GM21390 (cell line): ENCODE measurements around the gene CASP9.
"Not testable (repeated sequence)": the region's sequence is repeated elsewhere in the genome, so short reads cannot be mapped to it uniquely, and the experiment has no call there.

Experiments used
- ATAC-seq: cut with Tn5 transposase; IDR thresholded peaks from one replicate; pipeline ENCODE4 v1.9.1; 2021; ENCODE audit not compliant: unreplicated experiment

Gene CASP9

DNA sequence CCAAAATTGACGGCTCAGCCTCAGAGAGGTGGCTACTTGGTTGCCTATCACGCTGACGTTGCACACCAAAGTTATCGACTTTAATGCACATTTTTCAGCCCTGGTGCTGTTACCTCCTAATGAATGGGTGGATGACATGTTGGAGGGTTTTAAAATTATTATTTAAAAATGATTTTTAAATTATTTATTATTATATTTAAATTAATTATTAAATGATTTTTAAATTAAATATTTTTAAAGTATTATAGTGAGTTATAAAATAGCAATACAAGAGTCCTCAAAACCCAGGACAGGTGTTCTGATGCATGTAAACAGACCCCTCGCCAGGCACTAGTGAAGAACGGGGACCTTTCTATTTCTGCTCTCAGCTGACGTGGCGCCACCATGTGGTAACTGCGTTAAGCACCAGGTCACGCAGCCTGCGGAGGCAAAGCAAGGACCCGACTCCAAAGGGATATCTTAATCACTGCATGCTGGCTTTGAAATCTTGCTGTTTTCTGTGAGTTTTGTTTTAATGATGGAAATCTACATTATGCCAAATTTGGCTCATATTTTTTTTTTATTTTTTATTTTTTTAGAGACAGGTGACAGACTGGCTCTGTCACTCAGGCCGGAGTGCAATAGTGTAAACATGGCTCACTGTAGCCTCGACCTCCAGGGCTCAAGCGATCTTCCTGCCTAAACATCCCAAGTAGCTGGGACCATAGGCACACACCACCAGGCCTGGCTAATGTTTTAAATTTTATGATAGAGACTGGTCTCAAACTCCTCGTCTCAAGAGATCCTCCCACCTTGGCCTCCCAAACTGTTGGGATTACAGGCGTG lies 22.6 kb downstream of the CASP9 start:
- ATAC-seq: no peak

GRCh38 chr1:15500184-15501178 lies 23.5 kb downstream of the CASP9 start:
- ATAC-seq: no peak

DNA sequence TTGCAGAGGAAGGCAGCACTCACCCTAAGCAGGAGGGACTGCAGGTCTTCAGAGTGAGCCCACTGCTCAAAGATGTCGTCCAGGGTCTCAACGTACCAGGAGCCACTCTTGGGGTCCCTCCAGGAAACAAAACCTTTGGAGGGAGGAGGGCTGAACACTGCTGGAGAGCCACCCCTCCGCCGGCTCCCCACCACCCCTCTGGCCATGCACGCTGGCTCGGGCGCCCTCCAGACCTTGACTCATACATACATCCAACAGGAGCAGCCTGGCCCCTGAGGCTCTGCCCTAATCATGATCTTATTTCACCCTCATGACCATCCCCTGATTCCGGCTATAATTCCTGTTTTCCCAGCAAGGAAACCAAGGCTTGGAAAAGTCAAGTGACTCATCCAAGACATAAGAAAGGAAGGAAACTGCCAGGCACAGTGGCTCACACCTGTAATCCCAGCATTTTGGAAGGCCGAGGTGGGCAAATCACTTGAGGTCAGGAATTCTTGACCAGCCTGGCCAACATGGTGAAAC lies 30.1 kb downstream of the CASP9 start:
- ATAC-seq: no peak

GRCh38 chr1:15492596-15492995 lies 31.4 kb downstream of the CASP9 start:
- ATAC-seq: no peak

- ATAC-seq: not testable (repeated sequence)
Observed at GRCh38 chr1:15491010-15491409, 33.0 kb downstream of the CASP9 start.

DNA sequence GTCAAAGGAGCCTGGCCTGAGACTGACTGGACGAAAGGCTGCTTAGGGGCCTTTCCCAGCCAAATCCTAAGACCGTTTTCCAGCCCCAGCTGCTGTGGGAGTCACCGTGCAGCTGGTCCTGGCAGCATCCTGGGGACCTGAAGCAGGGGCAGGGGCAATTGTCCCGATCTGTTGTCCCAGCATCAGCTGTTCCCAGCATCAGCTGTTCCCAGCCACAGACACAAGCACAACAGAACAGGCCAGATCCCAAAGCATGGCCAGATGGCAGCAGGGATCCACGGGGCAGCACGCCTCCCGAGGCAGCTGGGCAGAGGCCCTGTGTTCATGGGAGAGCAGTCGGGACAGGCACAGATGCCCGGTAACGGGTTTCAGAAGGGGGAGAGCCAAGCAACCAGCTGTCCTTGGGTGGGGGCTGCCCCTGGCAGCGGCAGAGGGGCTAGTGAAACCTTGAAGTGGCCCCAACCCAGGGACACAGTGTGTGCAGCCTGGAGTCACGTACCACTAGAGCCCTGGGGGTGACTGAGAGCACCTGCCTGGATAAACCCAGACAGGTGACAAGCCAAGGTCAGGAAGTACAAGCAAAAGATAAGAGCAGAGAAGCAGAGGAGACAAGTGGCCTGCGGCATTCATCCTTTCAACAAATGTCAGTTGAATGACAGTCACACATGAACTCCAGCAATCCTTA lies 34.8 kb downstream of the CASP9 start:
- ATAC-seq: no peak

GRCh38 chr1:15488371-15488770 lies 35.6 kb downstream of the CASP9 start:
- ATAC-seq: no peak

GRCh38 chr1:15486844-15487610 lies 37.0 kb downstream of the CASP9 start:
- ATAC-seq: not testable (repeated sequence)

DNA sequence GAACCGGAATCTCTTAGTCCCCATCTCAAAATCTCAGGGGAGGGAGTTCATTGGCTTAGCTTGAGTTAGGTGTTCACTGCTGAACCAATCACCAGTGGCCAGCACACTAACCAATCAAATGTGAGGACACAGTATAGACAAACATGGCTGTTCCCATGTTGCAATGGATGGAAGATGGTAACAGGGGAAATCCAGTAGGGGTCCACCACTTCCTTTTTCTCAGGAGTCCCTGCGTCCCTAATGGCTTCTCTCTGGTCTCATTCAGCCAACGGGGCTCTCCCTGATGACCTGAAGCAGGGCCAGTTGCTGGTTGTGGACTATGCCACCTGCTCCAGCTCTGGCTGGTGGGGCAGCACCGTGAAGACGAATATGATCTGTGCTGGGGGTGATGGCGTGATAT lies 38.4 kb downstream of the CASP9 start:
- no peak for ATAC-seq

DNA sequence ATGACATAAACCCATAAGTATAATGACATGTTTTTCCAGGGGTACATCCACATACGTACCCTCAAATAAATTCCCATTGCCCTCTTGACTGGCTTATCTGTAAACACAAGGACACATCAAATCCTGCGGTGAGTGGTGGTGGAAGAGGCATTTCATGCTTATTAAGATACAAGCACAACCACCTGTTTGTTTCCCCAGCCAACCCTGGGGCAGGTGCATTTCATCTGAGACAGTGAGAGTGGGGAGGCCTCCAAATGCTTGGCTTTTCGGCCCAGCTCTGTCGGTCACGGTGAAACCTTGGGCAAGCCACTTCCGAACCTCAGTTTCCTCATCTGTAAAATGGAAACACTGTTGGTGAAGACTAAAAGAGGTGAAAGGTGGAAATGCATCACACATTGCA lies 39.6 kb downstream of the CASP9 start:
- not testable (repeated sequence) for ATAC-seq

- no peak for ATAC-seq
Observed at GRCh38 chr1:15483971-15484370, 40.0 kb downstream of the CASP9 start.

DNA sequence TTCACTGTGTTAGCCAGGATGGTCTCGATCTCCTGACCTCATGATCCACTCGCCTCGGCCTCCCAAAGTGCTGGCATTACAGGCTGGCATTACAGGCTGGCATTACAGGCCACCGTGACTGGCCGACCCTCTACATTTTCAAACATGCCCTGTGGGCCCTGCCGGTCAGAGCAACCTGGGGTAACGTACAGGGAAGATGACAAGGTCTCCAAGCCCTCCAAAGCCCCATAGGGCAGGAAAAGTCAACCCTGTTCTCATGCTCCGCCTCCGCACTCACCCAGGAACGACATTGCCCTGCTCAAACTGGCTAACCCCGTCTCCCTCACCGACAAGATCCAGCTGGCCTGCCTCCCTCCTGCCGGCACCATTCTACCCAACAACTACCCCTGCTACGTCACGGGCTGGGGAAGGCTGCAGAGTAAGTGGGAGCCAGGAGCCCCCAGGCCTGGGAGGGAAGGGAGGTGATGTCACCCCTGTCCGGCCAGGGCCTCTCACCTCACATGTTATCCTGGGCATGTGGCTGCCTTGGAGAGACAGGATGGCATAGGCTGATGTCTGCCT lies 41.0 kb downstream of the CASP9 start:
- ATAC-seq: not testable (repeated sequence)

DNA sequence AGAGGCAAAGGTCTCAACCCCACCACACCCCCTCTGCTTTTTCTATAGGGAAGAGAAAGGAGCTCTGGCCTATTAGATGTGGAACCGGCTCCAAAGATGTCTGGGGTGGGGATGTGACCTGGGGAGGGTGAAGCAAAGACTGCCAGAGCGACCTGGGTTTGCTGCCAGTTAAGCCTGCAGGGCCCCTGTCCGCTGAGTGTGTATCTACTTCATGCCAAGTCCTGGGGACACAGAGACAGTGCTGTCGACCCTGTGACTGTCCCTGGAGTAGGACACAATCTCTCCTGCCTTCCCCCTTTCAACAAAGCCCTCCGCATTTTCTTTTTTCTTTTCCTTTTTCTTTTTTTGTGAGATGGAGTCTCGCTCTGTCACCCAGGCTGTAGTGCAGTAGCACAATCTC lies 41.6 kb downstream of the CASP9 start:
- not testable (repeated sequence) for ATAC-seq

DNA sequence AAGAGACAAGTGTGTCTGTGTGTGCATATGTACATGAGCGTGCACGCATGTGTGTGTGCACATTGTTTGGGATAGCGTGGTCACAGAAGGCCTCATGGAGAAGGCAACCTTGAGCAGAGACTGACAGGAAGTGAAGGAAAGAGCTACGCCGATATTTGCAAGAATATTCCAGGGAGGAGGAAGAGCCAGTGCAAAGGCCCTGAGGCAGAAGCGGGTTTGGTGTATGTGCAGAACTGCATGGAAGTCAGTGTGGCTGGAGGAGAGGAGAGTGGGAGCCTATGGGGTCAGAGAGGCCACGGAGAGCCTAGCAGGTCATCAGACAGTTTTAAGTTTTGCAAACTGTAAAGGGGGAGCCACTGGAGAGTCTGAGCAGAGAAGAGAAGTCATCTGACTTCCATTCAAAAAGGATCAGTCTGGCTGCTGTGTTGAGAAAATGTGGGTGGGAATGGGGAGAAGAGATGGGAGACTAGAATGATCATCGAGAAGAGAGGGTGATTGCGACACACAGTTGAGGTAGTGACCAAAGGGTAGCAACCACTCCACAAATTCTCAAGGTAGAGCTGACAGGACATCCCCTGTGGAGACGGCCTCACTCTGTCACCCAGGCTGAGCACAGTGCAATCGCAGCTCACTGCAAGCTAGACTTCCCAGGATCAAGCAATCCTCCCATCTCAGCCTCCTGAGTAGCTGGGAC lies 44.2 kb downstream of the CASP9 start:
- no peak for ATAC-seq

DNA sequence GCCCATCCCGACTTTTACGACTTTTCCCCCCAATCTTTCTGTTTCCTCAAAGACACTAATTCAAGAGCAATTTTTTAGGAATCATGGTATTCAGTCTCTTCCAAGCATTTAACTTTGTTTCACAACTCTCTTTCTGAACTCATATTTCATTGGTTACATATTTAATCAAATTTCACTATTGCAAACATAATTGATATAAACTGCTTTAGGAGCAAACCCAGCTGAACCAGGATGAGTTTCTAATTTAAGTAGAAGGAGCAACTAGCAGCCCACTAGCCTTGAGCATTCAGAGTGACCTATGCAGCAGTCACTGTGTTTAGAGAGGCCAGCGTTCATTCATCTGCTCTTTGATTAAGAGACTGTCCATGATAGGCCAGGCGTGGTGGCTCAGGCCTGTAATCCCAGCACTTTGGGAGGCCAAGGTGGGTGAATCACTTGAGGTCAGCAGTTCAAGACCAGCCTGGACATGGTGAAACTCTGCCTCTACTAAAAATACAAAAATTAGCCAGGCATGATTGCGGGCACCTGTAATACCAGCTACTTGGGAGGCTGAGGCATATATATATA lies 46.3 kb downstream of the CASP9 start:
- no peak for ATAC-seq

- ATAC-seq: no peak
Observed at GRCh38 chr1:15476927-15477326, 47.1 kb downstream of the CASP9 start.

- no peak for ATAC-seq
Observed at GRCh38 chr1:15475752-15476314, 48.2 kb downstream of the CASP9 start, which contains the start of gene CELA2B. CELA2B (plus strand) TSS chr1:15476104; CDS start chr1:15476126, 22 bp downstream.

DNA sequence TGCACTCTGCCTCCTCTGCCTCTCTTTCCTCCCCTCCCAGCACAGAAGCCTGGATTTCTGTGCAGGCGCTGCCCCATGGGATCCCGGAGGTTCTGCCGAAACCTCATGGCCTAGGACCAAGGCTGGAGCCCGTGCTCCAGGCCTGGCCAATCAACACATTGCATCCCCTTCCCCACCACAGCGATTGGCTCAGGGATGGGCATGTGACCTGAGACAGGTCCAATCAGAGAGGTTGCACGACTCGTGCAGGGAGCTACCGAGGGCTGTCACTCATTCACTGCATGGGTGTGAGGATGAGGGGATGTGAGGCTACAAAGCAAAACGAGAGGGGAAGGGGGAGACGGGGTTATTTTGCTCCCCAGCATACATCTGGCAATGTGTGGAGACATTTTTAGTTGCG lies 51.4 kb downstream of the CASP9 start:
- no peak for ATAC-seq

DNA sequence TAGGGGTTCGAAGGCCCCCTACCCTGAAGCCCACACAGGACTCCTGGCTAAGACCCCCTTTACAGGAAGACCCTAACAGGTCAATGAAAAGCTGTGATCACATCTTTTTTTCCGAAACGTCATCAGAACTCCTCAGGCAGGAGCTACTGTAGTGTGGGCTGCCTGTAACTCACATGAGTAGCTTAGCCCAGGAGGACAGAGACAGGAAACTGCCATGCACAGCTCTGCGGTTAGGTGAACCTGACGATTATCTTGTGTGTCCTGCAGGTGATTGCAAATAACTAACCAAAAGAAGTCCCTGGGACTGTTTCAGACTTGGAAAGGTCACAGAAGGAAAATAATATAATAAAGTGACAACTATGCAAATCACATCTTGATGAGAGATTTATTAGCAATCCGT lies 52.3 kb downstream of the CASP9 start:
- not testable (repeated sequence) for ATAC-seq
